HepG2 (cell line): ENCODE data around the gene ZNF106. TPM values are rescaled to one million over a fixed set of nuclear protein-coding genes. Genes with fewer than 3 reads are reported as not detected.

Source experiments
- ATAC-seq: fragments of 200-7000 bp; cut with Tn5 transposase; 3 replicates; pipeline ENCODE4 v1.9.1; 2020; ENCODE audit warnings: mild to moderate bottlenecking, moderate library complexity
- BruUV-seq: library from RNA; stranded (reverse); fragments of 400-500 nt; replicated peaks from 2 replicates; lab custom pipeline; 2021; lab: Mats Ljungman, UMichigan
- CTCF ChIA-PET: fragments of 300-600 bp; formaldehyde crosslinking; extraction: SDS; loops from one replicate; lab custom pipeline; 2021; ENCODE audit warnings: low total read pairs, inconsistent platforms, low intra/inter-chr PET ratio; lab: Yijun Ruan, JAX
- POLR2A ChIA-PET: fragments of 350-600 bp; sonication (Branson Sonifier 250); formaldehyde crosslinking; loops from one replicate; lab custom pipeline; 2020; ENCODE audit warnings: antibody characterized with exemption, inconsistent platforms; lab: Yijun Ruan, JAX
- DNase-seq: peaks from one replicate; pipeline ENCODE4 v3.0.0-alpha.2; 2015; ENCODE audit warnings: low spot score
- FAIRE-seq: peaks from 3 replicates; lab custom pipeline; 2011; peaks lifted over from hg19 to GRCh38; lab: Jason Lieb, UNC
- H2AFZ ChIP-seq: one replicate; pipeline ENCODE4 v1.6.1; 2011; ENCODE audit warnings: low read length, inconsistent platforms
- H3K27ac ChIP-seq: fragments of 300-600 bp; 3 replicates; pipeline ENCODE4 v1.8.0; 2011; ENCODE audit warnings: mixed run types, mild to moderate bottlenecking, mixed read lengths, low read length, inconsistent platforms; ENCODE audit not compliant: insufficient read depth; ENCODE audit errors: extremely low read length
- H3K27me3 ChIP-seq, 2 experiments: fragments of 200-600 bp in 1 of 2; 2 replicates in 1 of 2; 3 replicates in 1 of 2; pipeline versions ENCODE4 v1.6.0 to v1.8.0; 2011; ENCODE audit warnings: low read length in 2 of 2, mild to moderate bottlenecking in 2 of 2, moderate library complexity in 2 of 2, inconsistent platforms in 1 of 2; ENCODE audit not compliant: insufficient read depth in 2 of 2, control insufficient read depth in 1 of 2
- H3K36me3 ChIP-seq, 2 experiments: fragments of 200-600 bp in 1 of 2; replicated peaks in 1 of 2; 2 replicates in 1 of 2; 3 replicates in 1 of 2; pipeline versions ENCODE4 v1.5.1 to v1.8.0; 2011; ENCODE audit warnings: low read length in 2 of 2, inconsistent platforms in 1 of 2; ENCODE audit not compliant: insufficient read depth in 2 of 2, control insufficient read depth in 1 of 2
- H3K4me1 ChIP-seq: 2 replicates; pipeline ENCODE4 v1.5.1; 2012; ENCODE audit warnings: low read length, inconsistent platforms; ENCODE audit not compliant: insufficient read depth
- H3K4me2 ChIP-seq: 2 replicates; pipeline ENCODE4 v1.6.0; 2011; ENCODE audit warnings: low read depth, low read length, inconsistent platforms
- H3K4me3 ChIP-seq, 3 experiments: fragments of 200-600 bp in 1 of 3; sonication (generic), shearing (Covaris generic) in 1 of 3; replicated peaks in 1 of 3; 2 replicates each; pipeline ENCODE4 v1.5.1; 2011 to 2016; ENCODE audit warnings: low read length in 3 of 3, inconsistent platforms in 2 of 3, low read depth in 2 of 3, mild to moderate bottlenecking in 2 of 3, control low read depth in 1 of 3, mixed read lengths in 1 of 3; ENCODE audit not compliant: insufficient read depth in 1 of 3
- H3K79me2 ChIP-seq: one replicate; pipeline ENCODE4 v1.6.1; 2011; ENCODE audit warnings: low read length, inconsistent platforms; ENCODE audit not compliant: insufficient read depth
- H3K9ac ChIP-seq: 2 replicates; pipeline ENCODE4 v1.6.0; 2011; ENCODE audit warnings: mild to moderate bottlenecking, low read depth, low read length, inconsistent platforms; ENCODE audit not compliant: insufficient read depth
- H3K9me3 ChIP-seq: 2 replicates; pipeline ENCODE4 v1.5.1; 2012; ENCODE audit warnings: mild to moderate bottlenecking, low read length
- H4K20me1 ChIP-seq: 2 replicates; pipeline ENCODE4 v1.6.0; 2011; ENCODE audit warnings: inconsistent platforms, mild to moderate bottlenecking, low read length, moderate library complexity; ENCODE audit not compliant: insufficient read depth
- ATM ChIP-seq: fragments of 450-650 bp; IDR thresholded peaks from 2 replicates; pipeline ENCODE4 v1.7.1; 2017; ENCODE audit warnings: mild to moderate bottlenecking, borderline replicate concordance
- HHEX ChIP-seq: IDR thresholded peaks from 2 replicates; pipeline ENCODE4 v1.6.1; 2016; ENCODE audit warnings: control low read depth
- HNRNPH1 ChIP-seq: fragments of 200-400 bp; formaldehyde crosslinking; optimal IDR thresholded peaks from 2 replicates; pipeline ENCODE3; 2017; ENCODE audit warnings: mild to moderate bottlenecking, low read depth, low read length
- KDM1A ChIP-seq: IDR thresholded peaks from 2 replicates; pipeline ENCODE4 v1.6.1; 2016; ENCODE audit warnings: missing compliant biosample characterization
- KLF6 ChIP-seq: IDR thresholded peaks from 2 replicates; pipeline ENCODE4 v1.8.0; 2016; ENCODE audit warnings: missing biosample characterization, missing genetic modification reagents
- MAFG ChIP-seq: sonication (generic); formaldehyde crosslinking; IDR thresholded peaks from 2 replicates; pipeline ENCODE4 v1.5.1; 2020; ENCODE audit warnings: mild to moderate bottlenecking, missing genetic modification reagents
- SAFB2 ChIP-seq: sonication (generic); formaldehyde crosslinking; IDR thresholded peaks from 2 replicates; pipeline ENCODE4 v1.5.1; 2020; ENCODE audit warnings: missing genetic modification reagents, low read depth, mild to moderate bottlenecking, borderline replicate concordance
- SALL1 ChIP-seq: sonication (generic); formaldehyde crosslinking; IDR thresholded peaks from 2 replicates; pipeline ENCODE4 v1.8.0; 2022; ENCODE audit warnings: mild to moderate bottlenecking, missing genetic modification reagents
- ZNF468 ChIP-seq: sonication (generic); formaldehyde crosslinking; IDR thresholded peaks from 2 replicates; pipeline ENCODE4 v1.8.0; 2022; ENCODE audit warnings: mild to moderate bottlenecking, moderate library complexity, missing genetic modification reagents
- ZNF556 ChIP-seq: sonication (generic); formaldehyde crosslinking; IDR thresholded peaks from 2 replicates; pipeline ENCODE4 v1.4.0; 2020; ENCODE audit warnings: mild to moderate bottlenecking, missing genetic modification reagents, borderline replicate concordance
- ZNF614 ChIP-seq: IDR thresholded peaks from 2 replicates; pipeline ENCODE4 v1.6.1; 2018; ENCODE audit warnings: missing biosample characterization, missing genetic modification reagents, inconsistent platforms, borderline replicate concordance
- WGBS: methylation state at CpG from one replicate; pipeline ENCODE4 v1.1.6; 2017; ENCODE audit warnings: low lambda C conversion rate; 5-methylcytosine and 5-hydroxymethylcytosine counted together
- in situ Hi-C: cut with HindIII; loops from 2 replicates; pipeline ENCODE4 v1.10.0; 2017; ENCODE audit warnings: low pct_unique_long_range_greater_than_20kb; ENCODE audit not compliant: extremely low pct_ligation_motif_present
- intact Hi-C: fragments of 100-400 bp; cut with micrococcal nuclease; formaldehyde crosslinking; loops from one replicate; pipeline ENCODE4 v1.10.0; 2022; ENCODE audit not compliant: unreplicated experiment
- polyA plus RNA-seq, 8 experiments: library from polyadenylated mRNA; depleted of rRNA in 3 of 8; stranded (reverse) in 7 of 8; unstranded in 1 of 8; fragments of >200 nt; fragmentation: Illumina TruSeq in 4 of 8; extraction: Trizol in 4 of 8; gene quantifications; 2 replicates each; pipeline versions ENCODE4 v1.2.1 to v1.2.3, GENCODE V29; 2011 to 2016; ENCODE audit warnings: low read depth in 4 of 8, missing spikeins in 1 of 8, mixed read lengths in 1 of 8; ENCODE audit not compliant: insufficient read depth in 1 of 8
- small RNA-seq, 3 experiments: library from RNA; depleted of rRNA; stranded (forward); fragments of <200 nt; gene quantifications; one replicate each; pipeline ENCODE3, GENCODE V24; 2012; ENCODE audit warnings: low read depth in 2 of 3, low replicate concordance in 1 of 3; ENCODE audit not compliant: insufficient read length in 3 of 3, insufficient read depth in 2 of 3
- total RNA-seq, 5 experiments: library from RNA; depleted of rRNA; stranded (reverse); fragments of >200 nt; fragmentation: Illumina TruSeq; extraction: Trizol; gene quantifications; 2 replicates each; pipeline ENCODE4 v1.2.3, GENCODE V29; 2016; ENCODE audit warnings: low read depth in 1 of 5
- TF ChIP-seq, protein P1 (sequence below): sonication (generic); formaldehyde crosslinking; IDR thresholded peaks from 2 replicates; pipeline ENCODE4 v1.5.1; 2020; ENCODE audit warnings: missing genetic modification reagents, mild to moderate bottlenecking, borderline replicate concordance
- TF ChIP-seq, protein P2 (sequence below): sonication (generic); formaldehyde crosslinking; IDR thresholded peaks from 2 replicates; pipeline ENCODE4 v1.5.0; 2020; ENCODE audit warnings: missing genetic modification reagents

Gene ZNF106
- total and polyA plus RNA-seq, 2 of the 13 experiments (the other 11 are each of a cell fraction or from before 2014, with no cell fraction given): 12.5 to 35.1 TPM

GRCh38 chr15:42363487-42363886 is 127.5 kb downstream of the ZNF106 start:
- CTCF ChIA-PET: no interaction called here
- Histone ChIP-seq H3K27ac (no peak overlapping the region), H3K4me3 (no peak overlapping the region), H3K79me2 (no peaks in the 10 kb centered on the region), H3K27me3 (no peaks in the 10 kb centered on the region; a peak in 1 of 5 replicates), H4K20me1 (no peaks in the 10 kb centered on the region), H3K9me3 (no peaks in the 10 kb centered on the region), H2AFZ (no peak overlapping the region), H3K9ac (no peak overlapping the region), H3K36me3 (no peaks in the 10 kb centered on the region), H3K4me2 (no peak overlapping the region), H3K4me1 (no peaks in the 10 kb centered on the region)
- POLR2A ChIA-PET: no interaction called here
- DNase-seq: no peak
- no peak for ATAC-seq
- in situ Hi-C loops (no loop called here), intact Hi-C loops (no loop called here)
- WGBS: 79% methylated on average over 3 of the region's 3 CpGs
- TF ChIP-seq HNRNPH1 (no peak), SALL1 (no peak), KDM1A (CRISPR knock-in tag) (no peak), ATM (no peak), MAFG (no peak), ZNF556 (CRISPR knock-in tag) (no peak), ZNF468 (CRISPR knock-in tag) (no peak), KLF6 (no peak), HHEX (CRISPR knock-in tag) (no peak), SAFB2 (CRISPR knock-in tag) (no peak), ZNF614 (CRISPR knock-in tag) (no peak)
- TF ChIP-seq, protein P1, sequence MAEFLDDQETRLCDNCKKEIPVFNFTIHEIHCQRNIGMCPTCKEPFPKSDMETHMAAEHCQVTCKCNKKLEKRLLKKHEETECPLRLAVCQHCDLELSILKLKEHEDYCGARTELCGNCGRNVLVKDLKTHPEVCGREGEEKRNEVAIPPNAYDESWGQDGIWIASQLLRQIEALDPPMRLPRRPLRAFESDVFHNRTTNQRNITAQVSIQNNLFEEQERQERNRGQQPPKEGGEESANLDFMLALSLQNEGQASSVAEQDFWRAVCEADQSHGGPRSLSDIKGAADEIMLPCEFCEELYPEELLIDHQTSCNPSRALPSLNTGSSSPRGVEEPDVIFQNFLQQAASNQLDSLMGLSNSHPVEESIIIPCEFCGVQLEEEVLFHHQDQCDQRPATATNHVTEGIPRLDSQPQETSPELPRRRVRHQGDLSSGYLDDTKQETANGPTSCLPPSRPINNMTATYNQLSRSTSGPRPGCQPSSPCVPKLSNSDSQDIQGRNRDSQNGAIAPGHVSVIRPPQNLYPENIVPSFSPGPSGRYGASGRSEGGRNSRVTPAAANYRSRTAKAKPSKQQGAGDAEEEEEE (CRISPR knock-in tag): no peak
- TF ChIP-seq, protein P2, sequence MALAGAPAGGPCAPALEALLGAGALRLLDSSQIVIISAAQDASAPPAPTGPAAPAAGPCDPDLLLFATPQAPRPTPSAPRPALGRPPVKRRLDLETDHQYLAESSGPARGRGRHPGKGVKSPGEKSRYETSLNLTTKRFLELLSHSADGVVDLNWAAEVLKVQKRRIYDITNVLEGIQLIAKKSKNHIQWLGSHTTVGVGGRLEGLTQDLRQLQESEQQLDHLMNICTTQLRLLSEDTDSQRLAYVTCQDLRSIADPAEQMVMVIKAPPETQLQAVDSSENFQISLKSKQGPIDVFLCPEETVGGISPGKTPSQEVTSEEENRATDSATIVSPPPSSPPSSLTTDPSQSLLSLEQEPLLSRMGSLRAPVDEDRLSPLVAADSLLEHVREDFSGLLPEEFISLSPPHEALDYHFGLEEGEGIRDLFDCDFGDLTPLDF (CRISPR knock-in tag): no peak
- FAIRE-seq: no peak
- BruUV-seq: no TSS peak

Small RNA genes lying within 50 kb of the gene (small RNA-seq; reads per million reads assigned to genes)
- 0 reads per million in 3 experiments for gene RNU6-188P

Other genes with a start within 250 kb of the ZNF106 start
- gene GANC, start 217.9 kb downstream of the ZNF106 start, total RNA-seq (2016; rRNA removed; fragmentation: Illumina TruSeq; extraction: Trizol): 21.0 and 25.8 TPM in 2 replicates
- 15.5 and 17.0 TPM in 2 replicates for gene GANC, start 217.9 kb downstream of the ZNF106 start, polyA plus RNA-seq (2011; rRNA removed)
- 22.8 and 42.8 TPM in 2 replicates for gene TMEM87A, start 217.7 kb downstream of the ZNF106 start, total RNA-seq (2016; rRNA removed; fragmentation: Illumina TruSeq; extraction: Trizol)
- 14.3 and 20.2 TPM in 2 replicates for gene TMEM87A, start 217.7 kb downstream of the ZNF106 start, polyA plus RNA-seq (2011; rRNA removed)
- 0.90 and 1.3 TPM in 2 replicates for gene CAPN3, start 131.6 kb downstream of the ZNF106 start, total RNA-seq (2016; rRNA removed; fragmentation: Illumina TruSeq; extraction: Trizol)
- gene CAPN3, start 131.6 kb downstream of the ZNF106 start, polyA plus RNA-seq (2011; rRNA removed): 3.7 and 4.6 TPM in 2 replicates
- 101 and 136 TPM in 2 replicates for gene SNAP23, start 4.5 kb upstream of the ZNF106 start, total RNA-seq (2016; rRNA removed; fragmentation: Illumina TruSeq; extraction: Trizol)
- gene SNAP23, start 4.5 kb upstream of the ZNF106 start, polyA plus RNA-seq (2011; rRNA removed): 27.4 and 37.0 TPM in 2 replicates
- 14.8 and 26.0 TPM in 2 replicates for gene LRRC57, start 57.7 kb upstream of the ZNF106 start, total RNA-seq (2016; rRNA removed; fragmentation: Illumina TruSeq; extraction: Trizol)
- gene LRRC57, start 57.7 kb upstream of the ZNF106 start, polyA plus RNA-seq (2011; rRNA removed): 4.1 and 5.8 TPM in 2 replicates
- 32.9 and 49.4 TPM in 2 replicates for gene HAUS2, start 57.7 kb upstream of the ZNF106 start, total RNA-seq (2016; rRNA removed; fragmentation: Illumina TruSeq; extraction: Trizol)
- gene HAUS2, start 57.7 kb upstream of the ZNF106 start, polyA plus RNA-seq (2011; rRNA removed): 10.0 and 11.6 TPM in 2 replicates
- gene STARD9, start 84.5 kb upstream of the ZNF106 start, total RNA-seq (2016; rRNA removed; fragmentation: Illumina TruSeq; extraction: Trizol): 2.7 and 5.3 TPM in 2 replicates
- gene STARD9, start 84.5 kb upstream of the ZNF106 start, polyA plus RNA-seq (2011; rRNA removed): 7.5 and 9.0 TPM in 2 replicates
- 10.8 and 16.1 TPM in 2 replicates for gene CDAN1, start 246.0 kb upstream of the ZNF106 start, total RNA-seq (2016; rRNA removed; fragmentation: Illumina TruSeq; extraction: Trizol)
- gene CDAN1, start 246.0 kb upstream of the ZNF106 start, polyA plus RNA-seq (2011; rRNA removed): 5.0 and 7.3 TPM in 2 replicates